GM12878 (cell line): Measurements from ENCODE around the gene HIRIP3. TPM values are rescaled to one million over a fixed set of nuclear protein-coding genes. Genes with fewer than 3 reads are reported as not detected.

Source experiments
- ATAC-seq: fragments of 200-7000 bp; cut with Tn5 transposase; 3 replicates; pipeline ENCODE4 v1.9.1; 2020; ENCODE audit warnings: mild to moderate bottlenecking, moderate library complexity
- BruUV-seq: library from RNA; stranded (reverse); fragments of 400-500 nt; replicated peaks from 2 replicates; lab custom pipeline; 2021; lab: Mats Ljungman, UMichigan
- CTCF ChIA-PET: fragments of 300-600 bp; sonication (Branson Sonifier 250); formaldehyde crosslinking; extraction: SDS; loops from one replicate; lab custom pipeline; 2021; ENCODE audit warnings: inconsistent platforms; lab: Yijun Ruan, JAX
- POLR2A ChIA-PET: fragments of 350-600 bp; formaldehyde crosslinking; extraction: SDS; loops from one replicate; lab custom pipeline; 2021; ENCODE audit warnings: inconsistent platforms; lab: Charles Lee
- RAD21 ChIA-PET: fragments of 300-600 bp; sonication (Branson Sonifier 250); formaldehyde crosslinking; loops from one replicate; lab custom pipeline; 2023; ENCODE audit warnings: antibody characterized with exemption; ENCODE audit not compliant: unreplicated experiment; lab: Charles Lee
- SMC1A ChIA-PET: fragments of 300-600 bp; sonication (Branson Sonifier 250); formaldehyde crosslinking; loops from one replicate; lab custom pipeline; 2023; ENCODE audit not compliant: unreplicated experiment, uncharacterized antibody; lab: Charles Lee
- DNase-seq: peaks from one replicate; pipeline ENCODE4 v3.0.0-alpha.2; 2011; ENCODE audit warnings: low read depth, low spot score
- FAIRE-seq: peaks from 3 replicates; lab custom pipeline; 2011; peaks lifted over from hg19 to GRCh38; lab: Jason Lieb, UNC
- H2AFZ ChIP-seq: 2 replicates; pipeline ENCODE4 v1.6.0; 2011; ENCODE audit warnings: low read depth, low read length, control low read depth; ENCODE audit not compliant: control insufficient read depth
- H3K27ac ChIP-seq: 2 replicates; pipeline ENCODE4 v1.5.1; 2011; ENCODE audit warnings: control low read depth; ENCODE audit not compliant: control insufficient read depth, insufficient read depth
- H3K27me3 ChIP-seq, 2 experiments: replicated peaks in 1 of 2; 2 replicates each; pipeline versions ENCODE4 v1.6.0 to v1.6.1; 2011; ENCODE audit warnings: low read length in 1 of 2; ENCODE audit not compliant: control insufficient read depth in 2 of 2, insufficient read depth in 2 of 2
- H3K36me3 ChIP-seq, 2 experiments: 2 replicates each; pipeline ENCODE4 v1.5.1; 2011; ENCODE audit warnings: low read length in 1 of 2; ENCODE audit not compliant: control insufficient read depth in 2 of 2, insufficient read depth in 2 of 2
- H3K4me1 ChIP-seq: 2 replicates; pipeline ENCODE4 v1.6.1; 2011; ENCODE audit warnings: mild to moderate bottlenecking, low read length, moderate library complexity, mixed read lengths; ENCODE audit not compliant: control insufficient read depth, insufficient read depth
- H3K4me2 ChIP-seq: 2 replicates; pipeline ENCODE4 v1.6.0; 2011; ENCODE audit warnings: control low read depth; ENCODE audit not compliant: control insufficient read depth, insufficient read depth
- H3K4me3 ChIP-seq: fragments of 200-600 bp; sonication (generic); 2 replicates; pipeline ENCODE4 v1.5.1; 2016
- H3K79me2 ChIP-seq: 2 replicates; pipeline ENCODE4 v1.6.0; 2011; ENCODE audit warnings: low read length; ENCODE audit not compliant: control insufficient read depth, insufficient read depth
- H3K9ac ChIP-seq: 2 replicates; pipeline ENCODE4 v1.8.0; 2011; ENCODE audit warnings: low read length, control low read depth, mixed read lengths; ENCODE audit not compliant: control insufficient read depth, insufficient read depth
- H3K9me3 ChIP-seq: replicated peaks from 3 replicates; pipeline ENCODE4 v1.5.1; 2011; ENCODE audit warnings: mild to moderate bottlenecking, low read length; ENCODE audit not compliant: control insufficient read depth, insufficient read depth
- H4K20me1 ChIP-seq: 2 replicates; pipeline ENCODE4 v1.6.0; 2011; ENCODE audit not compliant: control insufficient read depth, insufficient read depth
- CTCF ChIP-seq, 3 experiments: IDR thresholded peaks in 2 of 3; conservative IDR thresholded peaks in 1 of 3; 2 replicates each; pipeline ENCODE4 v1.5.1; 2011; ENCODE audit warnings: low read depth in 3 of 3, low read length in 3 of 3, mild to moderate bottlenecking in 3 of 3, control low read depth in 2 of 3, moderate library complexity in 2 of 3, inconsistent platforms in 1 of 3, mixed read lengths in 1 of 3; ENCODE audit not compliant: control insufficient read depth in 2 of 3, insufficient read depth in 1 of 3; ENCODE audit errors: extremely low read depth in 1 of 3
- EED ChIP-seq: sonication (generic); IDR thresholded peaks from 2 replicates; pipeline ENCODE4 v1.6.1; 2016; ENCODE audit warnings: antibody characterized with exemption, low read depth
- KDM1A ChIP-seq: fragments of 200-600 bp; sonication (generic); IDR thresholded peaks from 2 replicates; pipeline ENCODE4 v1.6.1; 2016; ENCODE audit warnings: borderline replicate concordance
- NR2F1 ChIP-seq: fragments of 450-650 bp; conservative IDR thresholded peaks from 2 replicates; pipeline ENCODE4 v1.6.1; 2017; ENCODE audit warnings: mild to moderate bottlenecking
- PAX5 ChIP-seq: IDR thresholded peaks from 2 replicates; pipeline ENCODE4 v1.6.1; 2011; ENCODE audit warnings: low read depth, low read length, borderline replicate concordance
- PML ChIP-seq: IDR thresholded peaks from 2 replicates; pipeline ENCODE4 v1.6.1; 2012; ENCODE audit warnings: low read length, inconsistent platforms
- WGBS: methylation state at CpG from one replicate; pipeline ENCODE4 v1.1.6; 2016; ENCODE audit warnings: low lambda C conversion rate; ENCODE audit not compliant: insufficient replicate concordance, insufficient coverage; ENCODE audit errors: missing lambda C conversion rate; 5-methylcytosine and 5-hydroxymethylcytosine counted together
- in situ Hi-C: fragments of 300-500 bp; cut with MboI; formaldehyde crosslinking; loops from 9 replicates; pipeline ENCODE4 v1.14.3; 2018; ENCODE audit warnings: mixed read lengths
- intact Hi-C: fragments of 100-400 bp; cut with micrococcal nuclease; formaldehyde crosslinking; loops from one replicate; pipeline ENCODE4 v1.14.2; 2022; ENCODE audit not compliant: unreplicated experiment
- polyA plus RNA-seq, 11 experiments: library from polyadenylated mRNA; depleted of rRNA in 4 of 11; unstranded in 6 of 11; stranded (reverse) in 5 of 11; fragments of >200 nt; fragmentation: Nextera tagmentation in 4 of 11; fragmentation: Illumina TruSeq in 1 of 11; extraction: Ambion mirVana in 4 of 11; extraction: Trizol in 1 of 11; gene quantifications; 1 replicate in 1 of 11; 2 replicates in 10 of 11; pipeline versions ENCODE4 v1.2.1 to v1.2.3, GENCODE V29; 2011 to 2016; ENCODE audit warnings: inconsistent platforms in 2 of 11, missing spikeins in 2 of 11, low read depth in 1 of 11
- total RNA-seq, 4 experiments: library from RNA; depleted of rRNA in 3 of 4; stranded (reverse); fragments of >200 nt in 3 of 4; fragmentation: Illumina TruSeq in 1 of 4; extraction: Trizol in 1 of 4; gene quantifications; 2 replicates each; pipeline versions ENCODE4 v1.2.1 to v1.2.3, GENCODE V29; 2013 to 2021

Gene HIRIP3
- total and polyA plus RNA-seq, 10 of the 15 experiments (the other 5 are each of a cell fraction or from before 2014, with no cell fraction given): 4.1 to 43.5 (median 23.9) TPM

GRCh38 chr16:29989111-29989858 is 6.1 kb downstream of the HIRIP3 start:
- in situ Hi-C loops: no loop called here
- ChIA-PET SMC1A (no interaction called here), POLR2A (interaction anchor here (0.6 to 1.3 kb wide), 3 partner anchors 12 to 27 kb away, joined by 3 read pairs; partner anchors contain the start of genes TAOK2 and TMEM219), CTCF (interaction anchor here (1.1 kb wide), 1 partner anchor 13 kb away, joined by 4 read pairs; no protein-coding TSS in a partner anchor)
- intact Hi-C loops: no loop called here
- FAIRE-seq (no peak), DNase-seq (no peak), ATAC-seq (no peak)
- H3K27ac ChIP-seq: no peak overlapping the region
- H3K4me3 ChIP-seq: no peak overlapping the region
- no peaks in the 10 kb centered on the region for H4K20me1 ChIP-seq
- no peaks in the 10 kb centered on the region for H3K9me3 ChIP-seq
- no TSS peak for BruUV-seq
- no peak overlapping the region for H3K9ac ChIP-seq
- peaks cover 15 to 41% of the 10 kb centered on the region in 2 experiments; a peak in 3 of 4 replicates for H3K36me3 ChIP-seq
- H3K4me2 ChIP-seq: no peak overlapping the region
- H2AFZ ChIP-seq: no peak overlapping the region
- TF ChIP-seq CTCF (IDR thresholded peaks at IDR 0.05 in 2 of 3, conservative IDR thresholded peaks at IDR 0.05 in 1 of 3; ENCODE audit: control insufficient read depth in 2 of 3, extremely low read depth in 1 of 3, insufficient read depth in 1 of 3, low read depth in 3 of 3, low read length in 3 of 3) (no peak), PML (no peak), NR2F1 (no peak), PAX5 (no peak), KDM1A (no peak), EED (no peak)
- TF ChIP-seq, all 136 proteins: peak for 0
- Histone ChIP-seq H3K27me3 (no peaks in the 10 kb centered on the region), H3K4me1 (no peaks in the 10 kb centered on the region), H3K79me2 (no peaks in the 10 kb centered on the region)
- RAD21 ChIA-PET: no interaction called here
- 86% methylated on average over 23 of the region's 23 CpGs for WGBS
